Measurements from ENCODE around the gene AOX1. TPM values are rescaled to one million over a fixed set of nuclear protein-coding genes. Genes with fewer than 3 reads are reported as not detected.
"Not testable (repeated sequence)": the region's sequence is repeated elsewhere in the genome, so short reads cannot be mapped to it uniquely, and the experiment has no call there.

Gene AOX1
- total RNA-seq, 2 experiments from 2014 or later = 0.45 to 0.79 TPM

- intact Hi-C loops (cut with micrococcal nuclease) = no loop called here
- no peak overlapping the region for H3K4me3 Mint-ChIP-seq
- CTCF ChIA-PET = no interaction called here
- no peaks in the 10 kb centered on the region for H3K9me3 Mint-ChIP-seq
- no peaks in the 10 kb centered on the region for H3K36me3 Mint-ChIP-seq (ENCODE audit: low read depth)
- no peak for DNase-seq
- no peak overlapping the region for H3K27ac Mint-ChIP-seq
- peaks cover 8% of the 10 kb centered on the region for H3K4me1 Mint-ChIP-seq (ENCODE audit: low read depth)
- peaks cover 4% of the 10 kb centered on the region for H3K27me3 Mint-ChIP-seq (ENCODE audit: low read depth)
Observed at GRCh38 chr2:200677721-200678532, 92.1 kb downstream of the AOX1 start.

GRCh38 chr2:200679127-200679526, 93.3 kb downstream of the AOX1 start:
- Mint-ChIP-seq H3K27ac (no peak overlapping the region), H3K36me3 (ENCODE audit: low read depth) (no peaks in the 10 kb centered on the region), H3K4me1 (ENCODE audit: low read depth) (no peaks in the 10 kb centered on the region), H3K9me3 (no peaks in the 10 kb centered on the region), H3K27me3 (ENCODE audit: low read depth) (peaks cover 4% of the 10 kb centered on the region), H3K4me3 (no peak overlapping the region)
- intact Hi-C loops (cut with micrococcal nuclease) = no loop called here
- CTCF ChIA-PET = interaction anchor here (0.7 kb wide), 1 partner anchor 9 kb away, joined by 3 read pairs; no protein-coding TSS in a partner anchor
- no peak for DNase-seq

DNA sequence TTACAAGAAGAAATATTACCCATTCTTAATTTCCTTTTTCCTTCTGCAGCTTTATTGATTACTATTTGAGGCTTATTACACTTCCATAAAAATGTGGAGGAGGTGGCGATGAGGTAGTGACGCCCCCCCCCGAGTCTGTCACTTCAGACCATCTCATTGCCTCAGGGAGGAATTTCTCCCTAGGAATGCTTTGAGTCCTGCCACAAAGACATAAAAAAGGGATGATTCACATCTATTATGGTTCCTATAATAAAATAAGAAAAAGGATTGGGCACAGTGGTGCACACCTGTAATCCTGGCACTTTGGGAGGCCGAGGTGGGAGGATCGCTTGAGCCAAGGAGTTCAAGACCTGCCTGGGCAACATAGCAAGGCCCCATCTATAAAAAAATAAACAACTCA, 93.7 kb downstream of the AOX1 start:
- DNase-seq = no peak
- intact Hi-C loops (cut with micrococcal nuclease) = no loop called here
- H3K4me1 Mint-ChIP-seq (ENCODE audit: low read depth) = no peaks in the 10 kb centered on the region
- no peak overlapping the region for H3K4me3 Mint-ChIP-seq
- no peak overlapping the region for H3K27ac Mint-ChIP-seq
- peaks cover 4% of the 10 kb centered on the region for H3K27me3 Mint-ChIP-seq (ENCODE audit: low read depth)
- H3K9me3 Mint-ChIP-seq = no peaks in the 10 kb centered on the region
- CTCF ChIA-PET = interaction anchor here (0.7 kb wide), 1 partner anchor 9 kb away, joined by 3 read pairs; no protein-coding TSS in a partner anchor
- H3K36me3 Mint-ChIP-seq (ENCODE audit: low read depth) = no peaks in the 10 kb centered on the region

DNA sequence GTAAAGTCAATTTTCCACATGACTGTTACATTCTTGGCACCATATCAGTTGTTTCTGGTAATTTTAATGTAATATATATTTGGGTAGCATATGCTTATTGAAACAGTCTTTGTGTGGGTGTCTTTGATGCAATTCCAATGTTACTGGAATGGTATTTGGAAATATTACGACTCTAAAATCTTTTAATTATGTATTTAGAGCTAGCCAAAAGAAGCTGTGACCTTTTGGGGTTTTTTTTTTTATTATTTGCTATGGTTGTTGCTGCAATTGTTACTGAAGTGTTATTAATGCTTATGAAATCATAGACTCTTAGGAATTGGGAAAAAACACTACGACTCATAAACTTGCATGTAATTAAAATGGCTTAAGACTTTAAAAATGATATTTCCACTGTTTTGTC, 95.9 kb downstream of the AOX1 start:
- CTCF ChIA-PET = no interaction called here
- H3K27ac Mint-ChIP-seq = no peak overlapping the region
- intact Hi-C loops (cut with micrococcal nuclease) = no loop called here
- H3K36me3 Mint-ChIP-seq (ENCODE audit: low read depth) = no peaks in the 10 kb centered on the region
- no peak overlapping the region for H3K4me3 Mint-ChIP-seq
- no peaks in the 10 kb centered on the region for H3K4me1 Mint-ChIP-seq (ENCODE audit: low read depth)
- no peaks in the 10 kb centered on the region for H3K9me3 Mint-ChIP-seq
- H3K27me3 Mint-ChIP-seq (ENCODE audit: low read depth) = peaks cover 2% of the 10 kb centered on the region
- no peak for DNase-seq

- CTCF ChIA-PET; H3K27me3 Mint-ChIP-seq (ENCODE audit: low read depth); H3K4me1 Mint-ChIP-seq (ENCODE audit: low read depth); H3K4me3 Mint-ChIP-seq; H3K27ac Mint-ChIP-seq; H3K36me3 Mint-ChIP-seq (ENCODE audit: low read depth); H3K9me3 Mint-ChIP-seq; intact Hi-C loops (cut with micrococcal nuclease); DNase-seq: not testable (repeated sequence)
Observed at GRCh38 chr2:200682407-200682806, 96.6 kb downstream of the AOX1 start.

- Mint-ChIP-seq H3K9me3 (no peaks in the 10 kb centered on the region), H3K36me3 (ENCODE audit: low read depth) (no peaks in the 10 kb centered on the region)
- no peak for DNase-seq
Observed at GRCh38 chr2:200687922-200688920, 102.4 kb downstream of the AOX1 start.

GRCh38 chr2:200689115-200689514, 103.3 kb downstream of the AOX1 start:
- H3K4me1 Mint-ChIP-seq (ENCODE audit: low read depth) = no peaks in the 10 kb centered on the region
- no peaks in the 10 kb centered on the region for H3K36me3 Mint-ChIP-seq (ENCODE audit: low read depth)
- H3K9me3 Mint-ChIP-seq = no peaks in the 10 kb centered on the region
- no peak overlapping the region for H3K4me3 Mint-ChIP-seq
- CTCF ChIA-PET = interaction anchor here (1.2 kb wide), 1 partner anchor 10 kb away, joined by 3 read pairs; no protein-coding TSS in a partner anchor
- intact Hi-C loops (cut with micrococcal nuclease) = no loop called here
- no peak for DNase-seq
- no peaks in the 10 kb centered on the region for H3K27me3 Mint-ChIP-seq (ENCODE audit: low read depth)
- H3K27ac Mint-ChIP-seq = no peak overlapping the region

More at GRCh38 chr2:200687922-200688920, 102.4 kb downstream of the AOX1 start:
- intact Hi-C loops (cut with micrococcal nuclease) = no loop called here
- no peaks in the 10 kb centered on the region for H3K27me3 Mint-ChIP-seq (ENCODE audit: low read depth)
- no peak overlapping the region for H3K27ac Mint-ChIP-seq
- CTCF ChIA-PET = interaction anchor here (0.5 to 0.7 kb wide), 2 partner anchors 150 to 715 kb away, joined by 4 to 5 read pairs; no protein-coding TSS in a partner anchor
- H3K4me1 Mint-ChIP-seq (ENCODE audit: low read depth) = no peaks in the 10 kb centered on the region
- no peak overlapping the region for H3K4me3 Mint-ChIP-seq

GRCh38 chr2:200693836-200694470, 108.1 kb downstream of the AOX1 start:
- CTCF ChIA-PET = no interaction called here
- Mint-ChIP-seq H3K27me3 (ENCODE audit: low read depth) (peaks cover under 1% of the 10 kb centered on the region), H3K9me3 (no peaks in the 10 kb centered on the region), H3K4me1 (ENCODE audit: low read depth) (peaks cover 4% of the 10 kb centered on the region), H3K4me3 (no peak overlapping the region), H3K27ac (no peak overlapping the region), H3K36me3 (ENCODE audit: low read depth) (no peaks in the 10 kb centered on the region)
- intact Hi-C loops (cut with micrococcal nuclease) = no loop called here
- no peak for DNase-seq

DNA sequence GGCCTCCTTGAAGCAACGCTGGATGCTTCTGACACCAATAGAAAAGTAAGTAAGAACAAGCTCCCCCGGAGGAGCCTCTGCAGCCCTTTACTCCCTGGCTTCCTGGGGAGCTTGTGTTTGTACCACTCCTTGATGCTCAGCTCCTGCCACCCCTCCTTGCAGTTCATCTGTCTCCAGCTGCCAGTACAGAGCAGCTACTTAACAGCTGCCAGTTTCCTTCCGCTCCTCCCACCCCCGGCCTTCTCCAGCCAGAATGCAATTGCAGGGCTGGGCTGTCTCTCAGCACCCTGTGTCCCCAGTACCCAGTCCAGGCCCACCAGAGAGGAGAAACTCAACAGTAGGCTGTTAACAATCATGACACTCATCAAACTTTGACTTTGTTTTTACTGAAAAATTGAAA, 109.4 kb downstream of the AOX1 start:
- DNase-seq = no peak

GRCh38 chr2:200695601-200696000, 109.8 kb downstream of the AOX1 start:
- CTCF ChIA-PET = no interaction called here
- intact Hi-C loops (cut with micrococcal nuclease) = no loop called here
- Mint-ChIP-seq H3K27ac (no peak overlapping the region), H3K27me3 (ENCODE audit: low read depth) (peaks cover 1% of the 10 kb centered on the region), H3K4me1 (ENCODE audit: low read depth) (peaks cover 16% of the 10 kb centered on the region), H3K9me3 (no peaks in the 10 kb centered on the region), H3K36me3 (ENCODE audit: low read depth) (no peaks in the 10 kb centered on the region), H3K4me3 (no peak overlapping the region)
- no peak for DNase-seq

More for the DNA sequence above, 109.4 kb downstream of the AOX1 start:
- Mint-ChIP-seq H3K36me3 (ENCODE audit: low read depth) (no peaks in the 10 kb centered on the region), H3K27ac (no peak overlapping the region), H3K27me3 (ENCODE audit: low read depth) (peaks cover 1% of the 10 kb centered on the region), H3K9me3 (no peaks in the 10 kb centered on the region), H3K4me3 (no peak overlapping the region), H3K4me1 (ENCODE audit: low read depth) (peaks cover 14% of the 10 kb centered on the region)
- CTCF ChIA-PET = no interaction called here
- intact Hi-C loops (cut with micrococcal nuclease) = no loop called here

DNA sequence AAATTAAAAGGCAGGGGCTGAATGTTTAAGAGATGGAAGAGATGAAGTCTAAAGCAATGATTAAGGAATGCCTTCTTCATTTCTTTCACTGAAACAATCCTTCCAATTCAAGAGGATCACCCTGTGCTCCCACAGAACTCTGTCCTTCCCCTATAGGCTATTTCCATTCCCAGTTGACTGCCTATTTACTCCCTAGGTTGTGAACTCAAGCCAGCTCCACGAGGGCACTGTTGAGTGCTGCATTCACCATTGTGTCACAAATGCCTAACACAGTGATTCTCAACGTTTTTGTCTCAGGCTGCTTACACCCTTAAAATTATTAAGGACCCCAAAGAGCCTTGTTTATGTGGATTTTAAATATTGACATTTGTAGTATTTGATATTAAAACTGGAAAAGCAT, 112.4 kb downstream of the AOX1 start:
- no peak overlapping the region for H3K4me3 Mint-ChIP-seq
- H3K36me3 Mint-ChIP-seq (ENCODE audit: low read depth) = no peaks in the 10 kb centered on the region
- peaks cover 34% of the 10 kb centered on the region for H3K4me1 Mint-ChIP-seq (ENCODE audit: low read depth)
- H3K9me3 Mint-ChIP-seq = no peaks in the 10 kb centered on the region
- CTCF ChIA-PET = no interaction called here
- intact Hi-C loops (cut with micrococcal nuclease) = no loop called here
- no peak overlapping the region for H3K27ac Mint-ChIP-seq
- DNase-seq = no peak
- peaks cover 1% of the 10 kb centered on the region for H3K27me3 Mint-ChIP-seq (ENCODE audit: low read depth)

GRCh38 chr2:200699310-200699709, 113.5 kb downstream of the AOX1 start:
- no peaks in the 10 kb centered on the region for H3K9me3 Mint-ChIP-seq
- peaks cover 42% of the 10 kb centered on the region for H3K4me1 Mint-ChIP-seq (ENCODE audit: low read depth)
- CTCF ChIA-PET = interaction anchor here (1.1 to 1.4 kb wide), 4 partner anchors 10 to 216 kb away, joined by 3 to 5 read pairs (median 4); no protein-coding TSS in a partner anchor
- no peak overlapping the region for H3K27ac Mint-ChIP-seq
- H3K27me3 Mint-ChIP-seq (ENCODE audit: low read depth) = peaks cover 1% of the 10 kb centered on the region
- no peak overlapping the region for H3K4me3 Mint-ChIP-seq
- no peak for DNase-seq
- intact Hi-C loops (cut with micrococcal nuclease) = no loop called here
- no peaks in the 10 kb centered on the region for H3K36me3 Mint-ChIP-seq (ENCODE audit: low read depth)
